GM12872 (cell line): Measurements from ENCODE around the gene FAF1.

Experiments used
- CTCF ChIP-seq: IDR thresholded peaks from 3 replicates; pipeline ENCODE4 v1.5.1; 2011; ENCODE audit warnings: low read depth, mild to moderate bottlenecking, low read length, moderate library complexity; ENCODE audit not compliant: insufficient read depth

FAF1 gene

GRCh38 chr1:50417946-50418599 is 542.0 kb downstream of the FAF1 start:
- TF ChIP-seq CTCF = no peak

- no peak for TF ChIP-seq CTCF
Observed at GRCh38 chr1:50417507-50417906, 542.6 kb downstream of the FAF1 start.

GRCh38 chr1:50416553-50417453 is 543.3 kb downstream of the FAF1 start:
- TF ChIP-seq CTCF = no peak

GRCh38 chr1:50416150-50416527 is 543.9 kb downstream of the FAF1 start:
- TF ChIP-seq CTCF = no peak

GRCh38 chr1:50415235-50416149 is 544.6 kb downstream of the FAF1 start:
- no peak for TF ChIP-seq CTCF

- TF ChIP-seq CTCF = no peak
Observed at GRCh38 chr1:50414853-50415234, 545.2 kb downstream of the FAF1 start.

GRCh38 chr1:50412813-50413476 is 547.1 kb downstream of the FAF1 start:
- TF ChIP-seq CTCF = no peak
